Upper lobe of right lung (tissue), 1 donor: Measurements from ENCODE around the gene NEK7. TPM values are rescaled to one million over a fixed set of nuclear protein-coding genes. Genes with fewer than 3 reads are reported as not detected.

ENCODE experiments used
- ATAC-seq: fragments of 200-7000 bp; cut with Tn5 transposase; one replicate; pipeline ENCODE4 v1.9.1; 2020; ENCODE audit warnings: mild to moderate bottlenecking, moderate library complexity
- DNase-seq: peaks from one replicate; pipeline ENCODE4 v3.0.0-alpha.2; 2020
- H3K27ac ChIP-seq: fragments of 200-600 bp; one replicate; pipeline ENCODE4 v1.8.0; 2022
- H3K27me3 ChIP-seq: fragments of 200-600 bp; one replicate; pipeline ENCODE4 v1.8.0; 2022; ENCODE audit warnings: mild to moderate bottlenecking
- H3K36me3 ChIP-seq: fragments of 200-600 bp; one replicate; pipeline ENCODE4 v1.8.0; 2022
- H3K4me1 ChIP-seq: fragments of 200-600 bp; one replicate; pipeline ENCODE4 v1.8.0; 2022
- H3K4me3 ChIP-seq: fragments of 200-600 bp; one replicate; pipeline ENCODE4 v1.8.0; 2022; ENCODE audit warnings: mild to moderate bottlenecking
- H3K9me3 ChIP-seq: fragments of 200-600 bp; one replicate; pipeline ENCODE4 v1.8.0; 2022
- CTCF ChIP-seq: fragments of 200-600 bp; IDR thresholded peaks from one replicate; pipeline ENCODE4 v1.8.0; 2022; ENCODE audit warnings: antibody characterized with exemption
- intact Hi-C: fragments of 100-400 bp; cut with DNase I; formaldehyde crosslinking; loops from one replicate; pipeline ENCODE4 v1.11.0; 2022
- total RNA-seq: library from RNA; stranded (reverse); fragmentation: NEBNext Ultra II Directional; extraction: Animal tissue kit (Norgen Biotek cat#: 25700); gene quantifications from one replicate; pipeline ENCODE4 v1.2.1, GENCODE V29; 2021
- donor health status: DM: no; HTN: yes; CAD: no; lungs with severe emphysema.

The NEK7 gene
- total RNA-seq, 1 donor from 2014 or later, result 96.9 TPM

DNA sequence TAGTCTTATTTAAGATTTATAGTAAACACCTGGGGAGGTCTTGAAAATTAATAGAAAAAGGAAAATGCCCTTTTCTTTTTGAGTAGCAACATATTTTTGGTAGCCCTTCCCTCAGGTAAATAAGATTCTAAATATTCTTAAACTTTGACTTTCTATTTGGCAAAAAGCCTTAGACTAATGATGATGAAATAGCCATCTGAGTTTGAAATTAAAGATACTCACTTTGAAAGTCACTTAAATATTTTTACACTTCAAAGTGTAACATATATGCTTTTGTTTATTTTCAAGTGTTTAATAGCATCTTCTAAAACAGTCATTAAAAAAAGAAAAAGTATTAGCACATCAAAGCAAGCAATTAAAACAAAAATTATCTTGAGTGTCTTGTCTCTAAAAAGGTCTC lies 135.1 kb downstream of the NEK7 start:
- Histone ChIP-seq H3K36me3 (peaks cover 20% of the 10 kb centered on the region), H3K27ac (no peak overlapping the region), H3K27me3 (no peaks in the 10 kb centered on the region), H3K9me3 (no peaks in the 10 kb centered on the region), H3K4me1 (peaks cover 9% of the 10 kb centered on the region), H3K4me3 (no peak overlapping the region)
- DNase-seq (no peak), ATAC-seq (no peak)
- intact Hi-C loops, result no loop called here
- TF ChIP-seq CTCF, result no peak

GRCh38 chr1:198295225-198295624 lies 138.4 kb downstream of the NEK7 start:
- no peaks in the 10 kb centered on the region for H3K4me1 ChIP-seq
- intact Hi-C loops, result no loop called here
- TF ChIP-seq CTCF, result no peak
- no peak for ATAC-seq
- H3K36me3 ChIP-seq, result peaks cover 26% of the 10 kb centered on the region
- no peaks in the 10 kb centered on the region for H3K9me3 ChIP-seq
- no peaks in the 10 kb centered on the region for H3K27me3 ChIP-seq
- no peak overlapping the region for H3K27ac ChIP-seq
- no peak for DNase-seq
- no peak overlapping the region for H3K4me3 ChIP-seq

GRCh38 chr1:198295971-198296370 lies 139.2 kb downstream of the NEK7 start:
- Histone ChIP-seq H3K4me3 (no peak overlapping the region), H3K27me3 (no peaks in the 10 kb centered on the region), H3K4me1 (no peaks in the 10 kb centered on the region), H3K36me3 (peaks cover 26% of the 10 kb centered on the region), H3K27ac (no peak overlapping the region), H3K9me3 (no peaks in the 10 kb centered on the region)
- no peak for ATAC-seq
- no peak for TF ChIP-seq CTCF
- intact Hi-C loops, result no loop called here
- no peak for DNase-seq

- Histone ChIP-seq H3K36me3 (peaks cover 22% of the 10 kb centered on the region), H3K4me1 (no peaks in the 10 kb centered on the region), H3K4me3 (no peak overlapping the region), H3K27me3 (no peaks in the 10 kb centered on the region), H3K9me3 (no peaks in the 10 kb centered on the region), H3K27ac (no peak overlapping the region)
- TF ChIP-seq CTCF, result no peak
- DNase-seq (no peak), ATAC-seq (no peak)
- intact Hi-C loops, result no loop called here
Observed at GRCh38 chr1:198297281-198297680, 140.5 kb downstream of the NEK7 start.

DNA sequence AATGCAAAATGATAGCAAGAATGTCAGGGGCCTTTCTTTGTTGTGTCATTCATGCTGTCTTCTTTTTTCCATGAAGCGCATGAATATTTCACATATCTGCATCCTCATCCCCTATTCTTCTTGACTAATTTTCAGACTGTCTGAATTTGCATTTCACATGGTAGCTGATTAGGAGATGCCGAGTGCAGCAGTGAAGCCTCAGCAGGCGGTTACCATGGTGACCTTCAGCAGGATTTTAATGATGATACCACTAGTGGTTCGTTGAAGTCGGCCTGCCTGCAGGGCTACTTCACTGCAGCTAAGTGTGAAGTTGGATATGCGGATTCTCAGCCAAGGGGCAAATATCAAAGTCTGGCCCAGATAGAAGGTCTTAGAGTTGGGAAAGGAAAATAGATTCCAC lies 141.8 kb downstream of the NEK7 start:
- DNase-seq, result no peak
- no peak for TF ChIP-seq CTCF
- Histone ChIP-seq H3K27ac (no peak overlapping the region), H3K36me3 (peaks cover 16% of the 10 kb centered on the region), H3K9me3 (no peaks in the 10 kb centered on the region), H3K4me3 (no peak overlapping the region), H3K4me1 (no peaks in the 10 kb centered on the region), H3K27me3 (no peaks in the 10 kb centered on the region)
- ATAC-seq, result no peak
- intact Hi-C loops, result no loop called here

GRCh38 chr1:198300451-198300850 lies 143.7 kb downstream of the NEK7 start:
- no peaks in the 10 kb centered on the region for H3K27me3 ChIP-seq
- H3K4me3 ChIP-seq, result no peak overlapping the region
- H3K9me3 ChIP-seq, result no peaks in the 10 kb centered on the region
- H3K4me1 ChIP-seq, result no peaks in the 10 kb centered on the region
- no peak overlapping the region for H3K27ac ChIP-seq
- no peak for TF ChIP-seq CTCF
- peaks cover 11% of the 10 kb centered on the region for H3K36me3 ChIP-seq
- no peak for ATAC-seq
- intact Hi-C loops, result no loop called here
- DNase-seq, result no peak
